ENCODE measurements around the gene LRRN2. TPM values are rescaled to one million over a fixed set of nuclear protein-coding genes. Genes with fewer than 3 reads are reported as not detected.

The LRRN2 gene
- total and polyA plus RNA-seq, 2 donors (not counting 3 experiments of a cell fraction or from before 2014, with no cell fraction given), result not detected

GRCh38 chr1:204688776-204689175 lies 3.2 kb upstream of the LRRN2 start:
- ChIA-PET POLR2A (no interaction called here), CTCF (interaction anchor here (0.7 to 1.2 kb wide), 2 partner anchors 11 to 118 kb away, joined by 3 to 5 read pairs; no protein-coding TSS in a partner anchor)
- TF ChIP-seq CTCF (IDR thresholded peaks at IDR 0.05; ENCODE audit: extremely low read depth in 1 of 2, insufficient read depth in 1 of 2, low read depth in 1 of 2, low read length in 2 of 2) (no peak), MAX (IDR thresholded peaks at IDR 0.05; ENCODE audit: insufficient read depth, insufficient read length) (no peak), JUN (IDR thresholded peaks at IDR 0.05; ENCODE audit: borderline replicate concordance, insufficient read depth, insufficient read length, low read depth) (no peak), FOS (IDR thresholded peaks at IDR 0.05; ENCODE audit: borderline replicate concordance, insufficient read depth, low read length) (no peak)
- Histone ChIP-seq H3K27ac (ENCODE audit: insufficient read depth, low read depth, low read length) (no peak overlapping the region), H3K4me3 (replicated peaks in 1 of 3; ENCODE audit: insufficient read depth in 1 of 3, low read depth in 1 of 3, low read length in 3 of 3) (no peak overlapping the region), H2AFZ (ENCODE audit: low read depth, low read length) (no peak overlapping the region), H4K20me1 (replicated peaks; ENCODE audit: control insufficient read depth, extremely low read depth, insufficient read depth, low read length) (no peaks in the 10 kb centered on the region), H3K27me3 (ENCODE audit: control insufficient read depth in 2 of 2, insufficient read depth in 2 of 2, low read length in 2 of 2) (peaks cover 28 to 30% of the 10 kb centered on the region in 2 experiments), H3K9me3 (replicated peaks; ENCODE audit: control insufficient read depth, insufficient read depth, low read length) (no peaks in the 10 kb centered on the region), H3K9me1 (replicated peaks; ENCODE audit: control insufficient read depth, extremely low read depth, insufficient read depth, low read length) (no peaks in the 10 kb centered on the region), H3K36me3 (ENCODE audit: control insufficient read depth in 2 of 2, extremely low read depth in 1 of 2, insufficient read depth in 2 of 2, low read length in 2 of 2) (no peaks in the 10 kb centered on the region), H3K9ac (replicated peaks; ENCODE audit: extremely low read depth, insufficient read depth, low read length) (no peak overlapping the region), H3K79me2 (ENCODE audit: control insufficient read depth, insufficient read depth, low read length) (no peaks in the 10 kb centered on the region), H3K4me2 (ENCODE audit: insufficient read depth, low read length) (no peak overlapping the region), H3K4me1 (ENCODE audit: control insufficient read depth, extremely low read depth, insufficient read depth, low read length) (no peaks in the 10 kb centered on the region)
- FAIRE-seq (no peak), DNase-seq (ENCODE audit: low read depth, low spot score) (no peak)
- dilution Hi-C loops (cut with MboI; ENCODE audit: extremely low pct_ligation_motif_present, low sequenced_read_pairs) (no loop called here), intact Hi-C loops (cut with micrococcal nuclease) (no loop called here)
- no TSS peak for BruUV-seq (replicated peaks)

- H4K20me1 ChIP-seq (replicated peaks; ENCODE audit: control insufficient read depth, extremely low read depth, insufficient read depth, low read length), result no peaks in the 10 kb centered on the region
- CTCF ChIA-PET, result interaction anchor here (0.7 to 1.2 kb wide), 3 partner anchors 10 to 119 kb away, joined by 3 to 5 read pairs (median 3); no protein-coding TSS in a partner anchor
- H3K36me3 ChIP-seq (ENCODE audit: control insufficient read depth in 2 of 2, extremely low read depth in 1 of 2, insufficient read depth in 2 of 2, low read length in 2 of 2), result no peaks in the 10 kb centered on the region
- no peak overlapping the region for H2AFZ ChIP-seq (ENCODE audit: low read depth, low read length)
- no TSS peak for BruUV-seq (replicated peaks)
- H3K27ac ChIP-seq (ENCODE audit: insufficient read depth, low read depth, low read length), result no peak overlapping the region
- no peak for TF ChIP-seq MAX (IDR thresholded peaks at IDR 0.05; ENCODE audit: insufficient read depth, insufficient read length)
- TF ChIP-seq POLR2A (IDR thresholded peaks at IDR 0.05; ENCODE audit: low read depth, low read length), result no peak
- no peak for TF ChIP-seq GATA2 (IDR thresholded peaks at IDR 0.05; ENCODE audit: insufficient read depth, insufficient read length, low read depth, low read length)
- no peak for TF ChIP-seq FOS (IDR thresholded peaks at IDR 0.05; ENCODE audit: borderline replicate concordance, insufficient read depth, low read length)
- TF ChIP-seq MYC (IDR thresholded peaks at IDR 0.05; ENCODE audit: low read depth, low read length), result no peak
- TF ChIP-seq JUN (IDR thresholded peaks at IDR 0.05; ENCODE audit: borderline replicate concordance, insufficient read depth, insufficient read length, low read depth), result no peak
- no peak for TF ChIP-seq POLR2AphosphoS5 (IDR thresholded peaks at IDR 0.05; ENCODE audit: insufficient read depth, low read depth, low read length)
- no peak for TF ChIP-seq CTCF (IDR thresholded peaks at IDR 0.05; ENCODE audit: extremely low read depth in 1 of 2, insufficient read depth in 1 of 2, low read depth in 1 of 2, low read length in 2 of 2)
- TF ChIP-seq EZH2 (IDR thresholded peaks at IDR 0.05; ENCODE audit: borderline replicate concordance, low read depth, low read length, severe bottlenecking), result no peak
- no peaks in the 10 kb centered on the region for H3K4me1 ChIP-seq (ENCODE audit: control insufficient read depth, extremely low read depth, insufficient read depth, low read length)
- H3K9ac ChIP-seq (replicated peaks; ENCODE audit: extremely low read depth, insufficient read depth, low read length), result no peak overlapping the region
- POLR2A ChIA-PET, result no interaction called here
- no peak overlapping the region for H3K4me3 ChIP-seq (replicated peaks in 1 of 3; ENCODE audit: insufficient read depth in 1 of 3, low read depth in 1 of 3, low read length in 3 of 3)
- peaks cover 33 to 35% of the 10 kb centered on the region in 2 experiments for H3K27me3 ChIP-seq (ENCODE audit: control insufficient read depth in 2 of 2, insufficient read depth in 2 of 2, low read length in 2 of 2)
- no peaks in the 10 kb centered on the region for H3K9me3 ChIP-seq (replicated peaks; ENCODE audit: control insufficient read depth, insufficient read depth, low read length)
- no peaks in the 10 kb centered on the region for H3K79me2 ChIP-seq (ENCODE audit: control insufficient read depth, insufficient read depth, low read length)
- H3K4me2 ChIP-seq (ENCODE audit: insufficient read depth, low read length), result no peak overlapping the region
- FAIRE-seq (no peak), DNase-seq (ENCODE audit: low read depth, low spot score) (no peak)
- intact Hi-C loops (cut with micrococcal nuclease) (no loop called here), dilution Hi-C loops (cut with MboI; ENCODE audit: extremely low pct_ligation_motif_present, low sequenced_read_pairs) (no loop called here)
- H3K9me1 ChIP-seq (replicated peaks; ENCODE audit: control insufficient read depth, extremely low read depth, insufficient read depth, low read length), result no peaks in the 10 kb centered on the region
Observed at GRCh38 chr1:204688007-204688406, 2.5 kb upstream of the LRRN2 start.
